HCT116 (cell line): ENCODE measurements around the gene OR2H1. TPM values are rescaled to one million over a fixed set of nuclear protein-coding genes. Genes with fewer than 3 reads are reported as not detected.

Experiments used
- ATAC-seq: fragments of 200-7000 bp; cut with Tn5 transposase; 2 replicates; pipeline ENCODE4 v1.9.1; 2020; ENCODE audit warnings: mild to moderate bottlenecking, moderate library complexity
- BruUV-seq: library from RNA; stranded (reverse); fragments of 400-500 nt; replicated peaks from 2 replicates; lab custom pipeline; 2021; lab: Mats Ljungman, UMichigan
- CTCF ChIA-PET: fragments of 300-600 bp; sonication (Branson Sonifier 250); formaldehyde crosslinking; loops from one replicate; lab custom pipeline; 2021; ENCODE audit warnings: antibody characterized with exemption; lab: Charles Lee
- POLR2A ChIA-PET: fragments of 300-600, 350-600 bp; sonication (Branson Sonifier 250); formaldehyde crosslinking; loops from one replicate; lab custom pipeline; 2021; ENCODE audit warnings: antibody characterized with exemption; lab: Charles Lee
- RAD21 ChIA-PET, 2 experiments: fragments of 300-600 bp; sonication (Branson Sonifier 250); formaldehyde crosslinking; loops; one replicate each; lab custom pipeline; 2023; ENCODE audit warnings: low total read pairs in 2 of 2; ENCODE audit not compliant: uncharacterized antibody in 2 of 2, unreplicated experiment in 2 of 2, low non-redundant PET in 1 of 2; lab: Charles Lee
- DNase-seq: peaks from one replicate; pipeline ENCODE4 v3.0.0-alpha.2; 2010; ENCODE audit warnings: low read depth, low spot score
- H2AFZ ChIP-seq: fragments of 200-600 bp; shearing (Covaris generic), sonication (generic); 2 replicates; pipeline ENCODE4 v1.6.1; 2017; ENCODE audit warnings: low read depth, mixed run types, mixed read lengths, antibody characterized with exemption, low read length; ENCODE audit not compliant: poor library complexity, severe bottlenecking
- H3K27ac ChIP-seq: 2 replicates; pipeline ENCODE4 v1.5.1; 2012; ENCODE audit warnings: low read depth, low read length
- H3K27me3 ChIP-seq: fragments of 200-600 bp; sonication (generic); 2 replicates; pipeline ENCODE4 v1.6.1; 2016; ENCODE audit warnings: mixed run types, low read length, mixed read lengths; ENCODE audit not compliant: insufficient read depth
- H3K36me3 ChIP-seq, 2 experiments: fragments of 200-500 bp in 1 of 2; fragments of 200-600 bp in 1 of 2; sonication (Bioruptor generic) in 1 of 2; sonication (generic) in 1 of 2; 2 replicates each; pipeline versions ENCODE4 v1.5.1 to v1.6.1; 2014 to 2016; ENCODE audit warnings: low read length in 2 of 2, inconsistent platforms in 1 of 2, mixed read lengths in 1 of 2, mixed run types in 1 of 2; ENCODE audit not compliant: insufficient read depth in 2 of 2, control insufficient read depth in 1 of 2
- H3K4me1 ChIP-seq, 2 experiments: fragments of 200-600 bp in 1 of 2; sonication (generic) in 1 of 2; 2 replicates each; pipeline versions ENCODE4 v1.5.1 to v1.6.1; 2012 to 2017; ENCODE audit warnings: low read length in 2 of 2, inconsistent platforms in 1 of 2, mild to moderate bottlenecking in 1 of 2, mixed read lengths in 1 of 2, mixed run types in 1 of 2, moderate library complexity in 1 of 2; ENCODE audit not compliant: insufficient read depth in 2 of 2, control insufficient read depth in 1 of 2
- H3K4me2 ChIP-seq: fragments of 200-600 bp; sonication (generic); 2 replicates; pipeline ENCODE4 v1.6.1; 2017; ENCODE audit warnings: mixed run types, low read length, mixed read lengths
- H3K4me3 ChIP-seq, 2 experiments: fragments of 200-600 bp in 1 of 2; sonication (generic) in 1 of 2; replicated peaks in 1 of 2; 2 replicates each; pipeline ENCODE4 v1.5.1; 2011 to 2016; ENCODE audit warnings: low read length in 2 of 2, control low read depth in 1 of 2, low read depth in 1 of 2, mild to moderate bottlenecking in 1 of 2, mixed read lengths in 1 of 2, mixed run types in 1 of 2
- H3K79me2 ChIP-seq: fragments of 200-600 bp; sonication (generic); 2 replicates; pipeline ENCODE4 v1.6.1; 2017; ENCODE audit warnings: mild to moderate bottlenecking, mixed run types, low read length, moderate library complexity, mixed read lengths; ENCODE audit not compliant: insufficient read depth
- H3K9ac ChIP-seq: fragments of 200-600 bp; sonication (generic); 2 replicates; pipeline ENCODE4 v1.6.1; 2016; ENCODE audit warnings: low read length, mixed read lengths
- H3K9me2 ChIP-seq: fragments of 200-600 bp; sonication (generic), shearing (Covaris generic); 2 replicates; pipeline ENCODE4 v1.6.1; 2017; ENCODE audit warnings: mixed run types, mild to moderate bottlenecking, moderate library complexity; ENCODE audit not compliant: insufficient read depth
- H3K9me3 ChIP-seq, 2 experiments: fragments of 200-500 bp in 1 of 2; fragments of 200-600 bp in 1 of 2; sonication (Bioruptor generic) in 1 of 2; sonication (generic) in 1 of 2; 2 replicates each; pipeline ENCODE4 v1.6.1; 2014 to 2017; ENCODE audit warnings: low read length in 2 of 2, mixed read lengths in 2 of 2, inconsistent platforms in 1 of 2, low read depth in 1 of 2, mild to moderate bottlenecking in 1 of 2, mixed run types in 1 of 2, moderate library complexity in 1 of 2; ENCODE audit not compliant: control insufficient read depth in 1 of 2, insufficient read depth in 1 of 2
- H4K20me1 ChIP-seq: fragments of 200-600 bp; sonication (generic), shearing (Covaris generic); 2 replicates; pipeline ENCODE4 v1.6.1; 2017; ENCODE audit warnings: mixed run types, mild to moderate bottlenecking, moderate library complexity; ENCODE audit not compliant: insufficient read depth
- ATF3 ChIP-seq: IDR thresholded peaks from 2 replicates; pipeline ENCODE4 v1.6.1; 2012
- CBX3 ChIP-seq: IDR thresholded peaks from 2 replicates; pipeline ENCODE4 v1.6.1; 2012; ENCODE audit warnings: low read depth
- ELF1 ChIP-seq: IDR thresholded peaks from 2 replicates; pipeline ENCODE4 v1.6.1; 2012; ENCODE audit warnings: low read depth, borderline replicate concordance
- EZH2 ChIP-seq: fragments of 200-600 bp; sonication (generic); IDR thresholded peaks from 2 replicates; pipeline ENCODE4 v1.6.1; 2017; ENCODE audit warnings: antibody characterized with exemption, mixed run types
- POLR2A ChIP-seq: IDR thresholded peaks from 2 replicates; pipeline ENCODE4 v1.7.0; 2011; ENCODE audit warnings: borderline replicate concordance; ENCODE audit not compliant: insufficient read depth, insufficient read length; ENCODE audit errors: extremely low read depth
- POLR2AphosphoS5 ChIP-seq: IDR thresholded peaks from 2 replicates; pipeline ENCODE4 v1.6.1; 2011; ENCODE audit warnings: mild to moderate bottlenecking, low read depth, low read length, moderate library complexity
- RAD21 ChIP-seq: IDR thresholded peaks from 2 replicates; pipeline ENCODE4 v1.6.1; 2012; ENCODE audit warnings: low read depth, mild to moderate bottlenecking
- SIN3A ChIP-seq: IDR thresholded peaks from 2 replicates; pipeline ENCODE4 v1.6.1; 2012; ENCODE audit warnings: low read depth
- TCF7L2 ChIP-seq: IDR thresholded peaks from 2 replicates; pipeline ENCODE4 v1.7.0; 2011; ENCODE audit warnings: borderline replicate concordance, inconsistent platforms; ENCODE audit not compliant: insufficient read depth, insufficient read length; ENCODE audit errors: extremely low read depth
- YY1 ChIP-seq: IDR thresholded peaks from 2 replicates; pipeline ENCODE4 v1.6.1; 2011; ENCODE audit warnings: low read length, low read depth, moderate library complexity, mild to moderate bottlenecking; ENCODE audit not compliant: insufficient replicate concordance; ENCODE audit errors: extremely low read depth
- ZBTB33 ChIP-seq: IDR thresholded peaks from 2 replicates; pipeline ENCODE4 v1.6.1; 2011; ENCODE audit warnings: mild to moderate bottlenecking, low read length, moderate library complexity; ENCODE audit not compliant: insufficient replicate concordance; ENCODE audit errors: extremely low read depth
- ZFX ChIP-seq: fragments of 450-650 bp; IDR thresholded peaks from 2 replicates; pipeline ENCODE4 v1.6.1; 2017
- intact Hi-C: fragments of 100-400 bp; cut with micrococcal nuclease; formaldehyde crosslinking; loops from 2 replicates; pipeline ENCODE4 v1.10.0; 2022
- total RNA-seq: library from RNA; stranded (reverse); gene quantifications from one replicate; pipeline ENCODE4 v1.2.1, GENCODE V29; 2021; ENCODE audit not compliant: unreplicated experiment

Gene OR2H1
- total RNA-seq, 1 experiment from 2014 or later: not detected

- ChIA-PET POLR2A (no interaction called here), RAD21 (no interaction called here), CTCF (no interaction called here)
- H3K4me1 ChIP-seq: no peaks in the 10 kb centered on the region
- no peaks in the 10 kb centered on the region for H4K20me1 ChIP-seq
- no peak overlapping the region for H3K4me3 ChIP-seq
- H3K4me2 ChIP-seq: no peak overlapping the region
- H3K9me2 ChIP-seq: no peaks in the 10 kb centered on the region; the same call in 1 of the 2 replicates
- no peak overlapping the region for H2AFZ ChIP-seq
- intact Hi-C loops: no loop called here
- no peaks in the 10 kb centered on the region for H3K36me3 ChIP-seq
- H3K9me3 ChIP-seq: no peaks in the 10 kb centered on the region
- H3K9ac ChIP-seq: no peak overlapping the region
- DNase-seq (no peak), ATAC-seq (no peak)
- H3K79me2 ChIP-seq: no peaks in the 10 kb centered on the region
- BruUV-seq: no TSS peak
- peaks cover 18% of the 10 kb centered on the region; the same call in 1 of the 2 replicates for H3K27me3 ChIP-seq
- TF ChIP-seq POLR2AphosphoS5 (no peak), ZFX (no peak), EZH2 (no peak), CBX3 (no peak), YY1 (no peak), RAD21 (no peak), POLR2A (no peak), SIN3A (no peak), ATF3 (no peak), TCF7L2 (no peak), ELF1 (no peak), ZBTB33 (no peak)
- H3K27ac ChIP-seq: no peak overlapping the region
These were observed 37.2 kb downstream of the OR2H1 start for GRCh38 chr6:29494131-29494530.
